Measurements from ENCODE around the gene NOL4L. TPM values are rescaled to one million over a fixed set of nuclear protein-coding genes. Genes with fewer than 3 reads are reported as not detected.

NOL4L gene
- polyA plus RNA-seq, 3 donors, result 1.1 to 30.9 (median 2.8) TPM

GRCh38 chr20:32432277-32432676 is 152.9 kb downstream of the NOL4L start:
- no peaks in the 10 kb centered on the region for H3K9me3 Mint-ChIP-seq
- DNase-seq, result no peak
- Histone ChIP-seq H3K9me3 (replicated peaks in 1 of 2; ENCODE audit: control insufficient read depth in 1 of 2, insufficient read depth in 1 of 2, low read length in 2 of 2) (no peaks in the 10 kb centered on the region), H3K4me3 (replicated peaks in 1 of 3; ENCODE audit: low read depth in 2 of 3, low read length in 3 of 3) (no peak overlapping the region), H3K4me1 (ENCODE audit: control insufficient read depth in 1 of 2, insufficient read depth in 2 of 2, low read length in 2 of 2) (no peaks in the 10 kb centered on the region), H2AFZ (ENCODE audit: insufficient read depth, low read depth, low read length, poor library complexity, severe bottlenecking) (no peak overlapping the region), H3K27ac (ENCODE audit: low read depth in 1 of 2, low read length in 2 of 2) (no peak overlapping the region), H3K27me3 (ENCODE audit: control insufficient read depth in 2 of 2, insufficient read depth in 2 of 2, low read length in 2 of 2) (no peaks in the 10 kb centered on the region), H3K36me3 (replicated peaks in 1 of 2; ENCODE audit: control insufficient read depth in 1 of 2, insufficient read depth in 2 of 2, low read length in 2 of 2) (peaks cover 94 to 100% of the 10 kb centered on the region in 2 donors), H4K20me1 (ENCODE audit: insufficient read depth, low read length) (no peaks in the 10 kb centered on the region), H3K9ac (ENCODE audit: insufficient read depth, low read length, poor library complexity, severe bottlenecking) (no peak overlapping the region), H3K79me2 (ENCODE audit: insufficient read depth, low read length) (no peaks in the 10 kb centered on the region), H3K4me2 (replicated peaks; ENCODE audit: extremely low read depth, low read length, poor library complexity, severe bottlenecking) (no peak overlapping the region)
- H3K27ac Mint-ChIP-seq, result no peak overlapping the region
- no peak for TF ChIP-seq CTCF (IDR thresholded peaks at IDR 0.05)
- intact Hi-C loops (cut with micrococcal nuclease), result no loop called here
- H3K4me3 Mint-ChIP-seq, result no peak overlapping the region
- H3K36me3 Mint-ChIP-seq, result peaks cover 88 to 99% of the 10 kb centered on the region in 2 donors
- no peaks in the 10 kb centered on the region for H3K4me1 Mint-ChIP-seq
- 100% methylated on average over 1 of the region's 2 CpGs for WGBS (ENCODE audit: insufficient coverage)
- H3K27me3 Mint-ChIP-seq (ENCODE audit: low read depth in 3 of 3), result no peaks in the 10 kb centered on the region

- H3K4me3 Mint-ChIP-seq, result no peak overlapping the region
- DNase-seq, result no peak
- Histone ChIP-seq H3K9me3 (replicated peaks in 1 of 2; ENCODE audit: control insufficient read depth in 1 of 2, insufficient read depth in 1 of 2, low read length in 2 of 2) (no peaks in the 10 kb centered on the region), H3K4me3 (replicated peaks in 1 of 3; ENCODE audit: low read depth in 2 of 3, low read length in 3 of 3) (no peak overlapping the region), H3K27me3 (ENCODE audit: control insufficient read depth in 2 of 2, insufficient read depth in 2 of 2, low read length in 2 of 2) (no peaks in the 10 kb centered on the region), H3K9ac (ENCODE audit: insufficient read depth, low read length, poor library complexity, severe bottlenecking) (no peak overlapping the region), H3K27ac (ENCODE audit: low read depth in 1 of 2, low read length in 2 of 2) (no peak overlapping the region), H3K79me2 (ENCODE audit: insufficient read depth, low read length) (no peaks in the 10 kb centered on the region), H4K20me1 (ENCODE audit: insufficient read depth, low read length) (no peaks in the 10 kb centered on the region), H3K4me1 (ENCODE audit: control insufficient read depth in 1 of 2, insufficient read depth in 2 of 2, low read length in 2 of 2) (no peaks in the 10 kb centered on the region), H3K4me2 (replicated peaks; ENCODE audit: extremely low read depth, low read length, poor library complexity, severe bottlenecking) (no peak overlapping the region), H2AFZ (ENCODE audit: insufficient read depth, low read depth, low read length, poor library complexity, severe bottlenecking) (no peak overlapping the region), H3K36me3 (replicated peaks in 1 of 2; ENCODE audit: control insufficient read depth in 1 of 2, insufficient read depth in 2 of 2, low read length in 2 of 2) (peaks cover 86 to 97% of the 10 kb centered on the region in 2 donors)
- no peak overlapping the region for H3K27ac Mint-ChIP-seq
- no peaks in the 10 kb centered on the region for H3K4me1 Mint-ChIP-seq
- intact Hi-C loops (cut with micrococcal nuclease), result no loop called here
- no peaks in the 10 kb centered on the region for H3K9me3 Mint-ChIP-seq
- no CpG with 5 or more reads among the region's 12 CpGs for WGBS (ENCODE audit: insufficient coverage)
- H3K27me3 Mint-ChIP-seq (ENCODE audit: low read depth in 3 of 3), result no peaks in the 10 kb centered on the region
- H3K36me3 Mint-ChIP-seq, result peaks cover 86 to 96% of the 10 kb centered on the region in 2 donors
- no peak for TF ChIP-seq CTCF (IDR thresholded peaks at IDR 0.05)
Observed at GRCh38 chr20:32431457-32431856, 153.7 kb downstream of the NOL4L start.

Measured in CD14-positive monocyte (primary cell).